ENCODE measurements around the gene CCDC88C. TPM values are rescaled to one million over a fixed set of nuclear protein-coding genes. Genes with fewer than 3 reads are reported as not detected.

CCDC88C gene
- total and polyA plus RNA-seq, 2 donors (not counting 3 experiments of a cell fraction or from before 2014, with no cell fraction given), result 11.4 to 52.1 TPM

DNA sequence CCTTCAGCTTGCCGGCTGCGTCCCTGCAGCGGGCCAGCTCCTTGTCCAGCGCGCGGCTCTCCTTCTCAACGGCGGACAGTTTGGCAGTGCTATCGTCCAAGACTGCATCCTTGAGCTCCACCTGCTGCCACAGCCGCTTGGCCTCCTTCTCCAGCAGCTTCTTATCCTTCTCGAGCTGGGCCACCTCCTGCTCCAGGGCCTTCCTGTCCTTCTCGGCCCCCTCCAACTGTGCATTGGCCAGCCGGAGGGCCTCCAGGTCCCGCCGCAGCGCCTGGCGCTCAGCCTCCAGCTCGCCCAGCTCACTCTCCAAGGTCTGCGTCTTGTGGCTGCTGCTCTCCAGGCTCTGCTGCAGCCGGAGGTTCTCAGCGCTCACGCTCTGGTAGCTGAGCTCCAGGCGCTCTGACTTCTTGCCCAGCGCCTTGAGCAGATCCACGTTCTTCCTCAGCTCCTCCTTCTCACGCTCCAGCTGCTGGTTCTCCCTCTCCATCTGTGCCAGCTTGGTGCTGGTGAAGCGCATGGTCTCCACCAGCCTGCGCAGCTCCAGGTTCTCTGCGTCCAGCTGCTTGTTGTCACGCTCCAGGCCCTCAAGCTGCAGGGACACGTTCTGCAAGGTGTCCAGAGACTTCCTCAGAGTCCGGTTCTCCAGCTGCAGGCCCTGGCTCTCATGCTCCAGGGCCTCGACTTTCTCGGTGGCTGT, 104.3 kb downstream of the CCDC88C start:
- TSS peak; percentile 28 for BruUV-seq (replicated peaks)
- FAIRE-seq, result no peak
- TF ChIP-seq, protein P1, sequence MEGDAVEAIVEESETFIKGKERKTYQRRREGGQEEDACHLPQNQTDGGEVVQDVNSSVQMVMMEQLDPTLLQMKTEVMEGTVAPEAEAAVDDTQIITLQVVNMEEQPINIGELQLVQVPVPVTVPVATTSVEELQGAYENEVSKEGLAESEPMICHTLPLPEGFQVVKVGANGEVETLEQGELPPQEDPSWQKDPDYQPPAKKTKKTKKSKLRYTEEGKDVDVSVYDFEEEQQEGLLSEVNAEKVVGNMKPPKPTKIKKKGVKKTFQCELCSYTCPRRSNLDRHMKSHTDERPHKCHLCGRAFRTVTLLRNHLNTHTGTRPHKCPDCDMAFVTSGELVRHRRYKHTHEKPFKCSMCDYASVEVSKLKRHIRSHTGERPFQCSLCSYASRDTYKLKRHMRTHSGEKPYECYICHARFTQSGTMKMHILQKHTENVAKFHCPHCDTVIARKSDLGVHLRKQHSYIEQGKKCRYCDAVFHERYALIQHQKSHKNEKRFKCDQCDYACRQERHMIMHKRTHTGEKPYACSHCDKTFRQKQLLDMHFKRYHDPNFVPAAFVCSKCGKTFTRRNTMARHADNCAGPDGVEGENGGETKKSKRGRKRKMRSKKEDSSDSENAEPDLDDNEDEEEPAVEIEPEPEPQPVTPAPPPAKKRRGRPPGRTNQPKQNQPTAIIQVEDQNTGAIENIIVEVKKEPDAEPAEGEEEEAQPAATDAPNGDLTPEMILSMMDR (IDR thresholded peaks at IDR 0.05; ENCODE audit: extremely low read depth in 1 of 2, insufficient read depth in 1 of 2, low read depth in 1 of 2, low read length in 2 of 2), result no peak
- TF ChIP-seq POLR2AphosphoS5 (IDR thresholded peaks at IDR 0.05; ENCODE audit: insufficient read depth, low read depth, low read length) (no peak), POLR2A (IDR thresholded peaks at IDR 0.05; ENCODE audit: low read depth, low read length) (no peak), FOS (IDR thresholded peaks at IDR 0.05; ENCODE audit: borderline replicate concordance, insufficient read depth, low read length) (no peak)

DNA sequence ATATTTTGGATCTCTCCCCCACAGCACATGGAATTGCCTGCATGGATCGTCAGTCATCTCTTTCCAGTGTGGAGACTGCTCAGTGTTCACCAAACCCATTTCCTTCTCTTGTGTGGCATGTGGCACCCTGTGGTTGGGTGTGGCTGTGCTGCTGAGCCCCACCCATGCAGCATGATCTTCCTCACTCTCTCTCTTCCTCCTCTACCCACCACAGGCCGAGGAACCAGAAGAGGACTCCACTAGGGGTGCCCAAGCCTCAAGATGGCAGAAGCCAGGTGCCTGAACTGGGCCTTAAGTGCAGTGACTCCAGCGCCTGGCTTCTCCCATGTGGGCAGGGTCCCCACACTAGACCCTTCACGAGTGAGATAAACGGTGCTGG, 106.3 kb downstream of the CCDC88C start:
- Histone ChIP-seq H4K20me1 (replicated peaks; ENCODE audit: control insufficient read depth, extremely low read depth, insufficient read depth, low read length) (no peaks in the 10 kb centered on the region), H3K27me3 (ENCODE audit: control insufficient read depth in 2 of 2, insufficient read depth in 2 of 2, low read length in 2 of 2) (no peaks in the 10 kb centered on the region), H3K36me3 (ENCODE audit: control insufficient read depth in 2 of 2, extremely low read depth in 1 of 2, insufficient read depth in 2 of 2, low read length in 2 of 2) (peaks cover 0 to 48% of the 10 kb centered on the region in 2 experiments), H3K4me2 (ENCODE audit: insufficient read depth, low read length) (no peak overlapping the region), H3K27ac (ENCODE audit: insufficient read depth, low read depth, low read length) (no peak overlapping the region), H3K9me3 (replicated peaks; ENCODE audit: control insufficient read depth, insufficient read depth, low read length) (no peaks in the 10 kb centered on the region), H3K4me3 (replicated peaks in 1 of 3; ENCODE audit: insufficient read depth in 1 of 3, low read depth in 1 of 3, low read length in 3 of 3) (no peak overlapping the region), H3K9ac (replicated peaks; ENCODE audit: extremely low read depth, insufficient read depth, low read length) (no peak overlapping the region), H3K79me2 (ENCODE audit: control insufficient read depth, insufficient read depth, low read length) (no peaks in the 10 kb centered on the region), H2AFZ (ENCODE audit: low read depth, low read length) (no peak overlapping the region), H3K9me1 (replicated peaks; ENCODE audit: control insufficient read depth, extremely low read depth, insufficient read depth, low read length) (no peaks in the 10 kb centered on the region), H3K4me1 (ENCODE audit: control insufficient read depth, extremely low read depth, insufficient read depth, low read length) (peaks cover 14% of the 10 kb centered on the region)
- CTCF ChIA-PET, result no interaction called here
- no peak for FAIRE-seq
- POLR2A ChIA-PET, result no interaction called here
- BruUV-seq (replicated peaks), result no TSS peak
- dilution Hi-C loops (cut with MboI; ENCODE audit: extremely low pct_ligation_motif_present, low sequenced_read_pairs) (no loop called here), intact Hi-C loops (cut with micrococcal nuclease) (no loop called here)
- DNase-seq (ENCODE audit: low read depth, low spot score), result no peak
- TF ChIP-seq POLR2AphosphoS5 (IDR thresholded peaks at IDR 0.05; ENCODE audit: insufficient read depth, low read depth, low read length) (no peak), JUN (IDR thresholded peaks at IDR 0.05; ENCODE audit: borderline replicate concordance, insufficient read depth, insufficient read length, low read depth) (no peak), GATA2 (IDR thresholded peaks at IDR 0.05; ENCODE audit: insufficient read depth, insufficient read length, low read depth, low read length) (no peak), MYC (IDR thresholded peaks at IDR 0.05; ENCODE audit: low read depth, low read length) (no peak), EZH2 (IDR thresholded peaks at IDR 0.05; ENCODE audit: borderline replicate concordance, low read depth, low read length, severe bottlenecking) (no peak)
- TF ChIP-seq, protein P2, sequence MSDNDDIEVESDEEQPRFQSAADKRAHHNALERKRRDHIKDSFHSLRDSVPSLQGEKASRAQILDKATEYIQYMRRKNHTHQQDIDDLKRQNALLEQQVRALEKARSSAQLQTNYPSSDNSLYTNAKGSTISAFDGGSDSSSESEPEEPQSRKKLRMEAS (IDR thresholded peaks at IDR 0.05; ENCODE audit: insufficient read depth, insufficient read length), result no peak
- TF ChIP-seq, protein P1 (IDR thresholded peaks at IDR 0.05; ENCODE audit: extremely low read depth in 1 of 2, insufficient read depth in 1 of 2, low read depth in 1 of 2, low read length in 2 of 2), result no peak

More for the DNA sequence above, 104.3 kb downstream of the CCDC88C start:
- H4K20me1 ChIP-seq (replicated peaks; ENCODE audit: control insufficient read depth, extremely low read depth, insufficient read depth, low read length), result no peaks in the 10 kb centered on the region
- no peak overlapping the region for H2AFZ ChIP-seq (ENCODE audit: low read depth, low read length)
- intact Hi-C loops (cut with micrococcal nuclease), result no loop called here
- no peaks in the 10 kb centered on the region for H3K27me3 ChIP-seq (ENCODE audit: control insufficient read depth in 2 of 2, insufficient read depth in 2 of 2, low read length in 2 of 2)
- peaks cover 0 to 35% of the 10 kb centered on the region in 2 experiments for H3K36me3 ChIP-seq (ENCODE audit: control insufficient read depth in 2 of 2, extremely low read depth in 1 of 2, insufficient read depth in 2 of 2, low read length in 2 of 2)
- no peak for DNase-seq (ENCODE audit: low read depth, low spot score)
- H3K27ac ChIP-seq (ENCODE audit: insufficient read depth, low read depth, low read length), result no peak overlapping the region
- CTCF ChIA-PET, result interaction anchor here (1.1 to 1.4 kb wide), 3 partner anchors 10 to 136 kb away, joined by 3 to 5 read pairs (median 3); no protein-coding TSS in a partner anchor
- H3K9me3 ChIP-seq (replicated peaks; ENCODE audit: control insufficient read depth, insufficient read depth, low read length), result no peaks in the 10 kb centered on the region
- POLR2A ChIA-PET, result no interaction called here
- dilution Hi-C loops (cut with MboI; ENCODE audit: extremely low pct_ligation_motif_present, low sequenced_read_pairs), result no loop called here
- peaks cover 20% of the 10 kb centered on the region for H3K4me1 ChIP-seq (ENCODE audit: control insufficient read depth, extremely low read depth, insufficient read depth, low read length)
- H3K9ac ChIP-seq (replicated peaks; ENCODE audit: extremely low read depth, insufficient read depth, low read length), result no peak overlapping the region
- no peak overlapping the region for H3K4me3 ChIP-seq (replicated peaks in 1 of 3; ENCODE audit: insufficient read depth in 1 of 3, low read depth in 1 of 3, low read length in 3 of 3)
- no peak overlapping the region for H3K4me2 ChIP-seq (ENCODE audit: insufficient read depth, low read length)
- no peaks in the 10 kb centered on the region for H3K9me1 ChIP-seq (replicated peaks; ENCODE audit: control insufficient read depth, extremely low read depth, insufficient read depth, low read length)
- H3K79me2 ChIP-seq (ENCODE audit: control insufficient read depth, insufficient read depth, low read length), result no peaks in the 10 kb centered on the region

Data from endothelial cell of umbilical vein (primary cell).